GM19193 (cell line): ENCODE data around the gene MDGA2.

Experiments
- POLR2A ChIP-seq: IDR thresholded peaks from 4 replicates; pipeline ENCODE4 v1.6.1; 2011; ENCODE audit not compliant: insufficient read depth, insufficient read length; ENCODE audit errors: extremely low read depth

The MDGA2 gene

DNA sequence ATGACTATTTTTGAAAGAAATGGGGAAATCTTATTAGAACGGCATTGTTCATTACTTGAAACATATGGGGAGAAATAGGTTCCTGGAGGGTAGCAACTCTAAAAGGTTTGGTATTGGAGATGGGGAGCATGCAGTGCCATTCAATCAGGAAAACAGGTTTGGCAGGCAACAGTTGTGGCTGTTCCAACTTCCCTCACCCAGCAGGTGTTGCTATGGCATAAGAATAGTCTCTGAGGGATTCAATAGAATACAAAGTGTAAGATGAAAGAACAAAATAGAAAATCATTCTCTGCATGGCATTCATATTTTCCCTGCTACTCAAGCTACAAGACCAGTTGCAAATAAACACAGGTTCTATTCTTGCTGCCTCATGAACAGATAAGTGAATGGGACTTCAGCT is 630.6 kb downstream of the MDGA2 start:
- TF ChIP-seq POLR2A, result no peak

GRCh38 chr14:47040550-47040949 is 634.9 kb downstream of the MDGA2 start:
- TF ChIP-seq POLR2A, result no peak

- no peak for TF ChIP-seq POLR2A
Measured at GRCh38 chr14:47039336-47039735, 636.1 kb downstream of the MDGA2 start.

- TF ChIP-seq POLR2A, result no peak
Measured at GRCh38 chr14:47022721-47023120, 652.7 kb downstream of the MDGA2 start.

DNA sequence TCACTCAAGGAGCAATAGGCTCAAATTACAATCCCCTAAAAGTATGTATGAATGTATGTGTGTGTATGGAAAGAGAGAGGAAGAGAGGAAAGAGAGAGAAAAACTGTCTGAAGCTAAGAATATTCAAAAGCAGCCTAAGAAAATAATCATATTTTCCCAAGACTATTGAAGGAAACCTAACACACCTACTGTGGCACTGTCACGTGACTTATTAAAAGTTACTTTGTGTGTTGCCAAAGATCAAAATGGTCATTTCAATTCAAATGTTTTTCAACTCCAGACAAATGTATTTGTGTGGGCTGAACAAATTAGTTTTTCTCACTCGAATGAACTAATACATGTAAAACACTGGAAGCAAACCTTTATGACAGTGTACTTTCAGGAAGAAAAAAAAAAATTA is 654.9 kb downstream of the MDGA2 start:
- TF ChIP-seq POLR2A, result no peak

DNA sequence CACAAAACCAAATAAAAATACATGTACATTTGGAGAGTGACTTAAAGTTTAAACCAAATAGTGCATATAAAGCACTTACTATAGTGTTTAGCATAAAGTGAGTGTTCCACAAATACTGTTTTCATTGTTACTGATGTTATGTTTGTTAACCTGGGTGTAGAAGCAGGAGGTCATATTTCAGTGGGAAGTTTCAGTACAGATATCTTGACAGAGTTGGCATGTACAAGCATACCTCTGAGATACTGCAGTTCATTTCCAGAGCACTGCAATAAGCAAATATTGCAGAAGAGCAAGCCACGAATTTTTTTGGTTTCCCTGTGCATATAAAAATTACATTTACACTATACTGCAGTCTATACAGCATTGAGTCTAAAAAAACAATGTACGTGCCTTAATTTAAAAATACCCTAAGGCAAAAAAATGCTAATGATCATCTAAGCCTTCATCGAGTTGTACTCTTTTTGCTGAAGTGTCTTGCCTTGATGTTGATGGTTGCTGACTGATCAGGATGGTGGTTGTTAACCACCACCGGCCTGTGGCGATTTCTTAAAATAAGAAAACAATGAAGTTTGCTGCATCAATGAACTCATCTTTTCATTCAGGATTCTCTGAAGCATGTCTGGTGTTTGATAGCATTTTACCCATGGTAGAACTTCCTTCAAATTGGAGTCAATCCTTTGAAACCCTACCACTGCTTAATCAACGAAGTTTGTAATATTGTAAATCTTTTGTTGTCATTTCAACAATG is 662.7 kb downstream of the MDGA2 start:
- TF ChIP-seq POLR2A, result no peak

- TF ChIP-seq POLR2A, result no peak
Measured at GRCh38 chr14:47009615-47010014, 665.8 kb downstream of the MDGA2 start.

GRCh38 chr14:47008732-47009131 is 666.7 kb downstream of the MDGA2 start:
- no peak for TF ChIP-seq POLR2A

DNA sequence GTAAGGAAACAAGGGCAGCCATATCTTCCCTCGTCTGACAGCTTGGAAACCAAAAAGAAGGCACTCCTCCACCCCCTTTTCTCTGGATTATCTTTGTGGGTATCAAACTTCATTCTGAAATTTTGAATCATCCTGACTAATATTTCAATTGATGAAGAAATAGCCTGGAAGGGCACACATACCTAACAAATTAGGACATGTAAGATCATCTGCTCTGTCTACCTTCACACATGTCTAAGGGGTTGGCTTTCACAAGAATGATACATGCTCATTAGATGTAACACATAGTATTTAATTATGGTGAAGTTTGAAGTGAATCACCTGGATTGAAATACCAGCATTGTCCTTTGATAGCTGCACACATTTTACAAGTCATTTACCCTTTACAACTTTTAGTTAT is 675.7 kb downstream of the MDGA2 start:
- no peak for TF ChIP-seq POLR2A

- no peak for TF ChIP-seq POLR2A
Measured at GRCh38 chr14:46989566-46989965, 685.8 kb downstream of the MDGA2 start.

- no peak for TF ChIP-seq POLR2A
Measured at GRCh38 chr14:46988312-46988711, 687.1 kb downstream of the MDGA2 start.

- no peak for TF ChIP-seq POLR2A
Measured at GRCh38 chr14:46985529-46986380, 689.6 kb downstream of the MDGA2 start.

DNA sequence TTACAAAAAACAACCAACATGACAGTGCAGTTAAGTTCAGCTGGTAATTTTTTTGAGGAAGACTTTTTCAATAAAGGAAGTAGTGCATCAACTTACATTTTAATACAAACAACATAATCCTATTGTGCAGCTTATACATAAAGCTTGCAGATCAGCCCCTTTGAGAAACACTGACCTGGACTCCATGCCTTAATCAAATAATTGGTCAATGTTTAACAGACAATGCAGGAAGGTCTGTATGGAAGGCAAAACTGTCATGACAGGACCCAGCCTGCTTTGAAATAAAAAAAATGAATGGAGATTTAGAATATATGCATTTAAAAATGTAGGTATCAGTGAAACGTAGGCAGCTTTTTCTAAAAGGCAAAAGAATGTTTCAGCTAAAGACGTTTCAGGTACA is 702.1 kb downstream of the MDGA2 start:
- TF ChIP-seq POLR2A, result no peak

GRCh38 chr14:46964378-46964777 is 711.0 kb downstream of the MDGA2 start:
- no peak for TF ChIP-seq POLR2A

- no peak for TF ChIP-seq POLR2A
Measured at GRCh38 chr14:46951103-46951502, 724.3 kb downstream of the MDGA2 start.

DNA sequence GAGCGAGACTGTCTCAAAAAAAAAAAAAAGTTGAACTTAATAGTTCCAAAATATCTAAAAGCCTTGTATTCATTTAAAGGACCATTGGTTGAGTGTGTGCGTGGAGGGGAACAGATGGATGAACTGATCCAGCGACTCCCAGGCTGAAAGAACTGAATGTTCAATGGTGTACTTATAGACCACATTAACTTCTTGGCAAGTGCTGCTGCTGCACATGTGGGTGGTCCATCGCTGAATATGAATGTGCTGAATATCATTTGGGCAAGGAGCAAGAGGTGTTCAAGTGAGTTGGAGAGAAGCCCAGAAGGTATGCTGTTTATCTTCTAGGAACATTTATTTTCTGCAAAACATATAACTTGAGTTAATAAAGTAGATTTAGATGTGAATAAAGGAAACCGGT is 734.8 kb downstream of the MDGA2 start:
- no peak for TF ChIP-seq POLR2A
